GM23248 (cell line): ENCODE results near the gene MED12L. TPM values are rescaled to one million over a fixed set of nuclear protein-coding genes. Genes with fewer than 3 reads are reported as not detected.
A peak's percentile ranks its signal among the peaks of the same experiment; 100 is the strongest.

Source experiments
- DNase-seq: peaks from one replicate; pipeline ENCODE4 v3.0.0-alpha.2; 2015
- H2AFZ ChIP-seq: fragments of 200-600 bp; sonication (generic); 2 replicates; pipeline ENCODE4 v1.6.1; 2016; ENCODE audit warnings: antibody characterized with exemption
- H3F3A ChIP-seq: fragments of 200-600 bp; sonication (generic); 2 replicates; pipeline ENCODE4 v1.6.1; 2016; ENCODE audit warnings: mild to moderate bottlenecking, antibody characterized with exemption, mixed run types; ENCODE audit not compliant: insufficient read depth
- H3K27ac ChIP-seq: fragments of 200-600 bp; sonication (generic); 2 replicates; pipeline ENCODE4 v1.5.1; 2016; ENCODE audit warnings: mild to moderate bottlenecking
- H3K27me3 ChIP-seq: fragments of 200-600 bp; sonication (generic); replicated peaks from 2 replicates; pipeline ENCODE4 v1.6.1; 2016; ENCODE audit warnings: mild to moderate bottlenecking; ENCODE audit not compliant: insufficient read depth
- H3K36me3 ChIP-seq: fragments of 200-600 bp; sonication (generic); 2 replicates; pipeline ENCODE4 v1.6.1; 2016; ENCODE audit warnings: low read depth, mild to moderate bottlenecking
- H3K4me1 ChIP-seq: fragments of 200-600 bp; sonication (generic); 2 replicates; pipeline ENCODE4 v1.6.1; 2016; ENCODE audit warnings: mild to moderate bottlenecking; ENCODE audit not compliant: insufficient read depth
- H3K4me2 ChIP-seq: fragments of 200-600 bp; sonication (generic); one replicate; pipeline ENCODE4 v1.6.1; 2016; ENCODE audit warnings: mild to moderate bottlenecking; ENCODE audit not compliant: unreplicated experiment
- H3K4me3 ChIP-seq: fragments of 200-600 bp; sonication (generic); 2 replicates; pipeline ENCODE4 v1.5.1; 2016; ENCODE audit warnings: mild to moderate bottlenecking
- H3K79me2 ChIP-seq: fragments of 200-600 bp; sonication (generic); 2 replicates; pipeline ENCODE4 v1.6.1; 2016; ENCODE audit warnings: mild to moderate bottlenecking; ENCODE audit not compliant: insufficient read depth
- H3K9ac ChIP-seq: fragments of 200-600 bp; sonication (generic); 2 replicates; pipeline ENCODE4 v1.6.1; 2016; ENCODE audit warnings: mild to moderate bottlenecking
- H3K9me2 ChIP-seq: fragments of 200-600 bp; sonication (generic); 2 replicates; pipeline ENCODE4 v1.6.1; 2016; ENCODE audit warnings: mixed run types, mild to moderate bottlenecking, moderate library complexity; ENCODE audit not compliant: insufficient read depth
- H3K9me3 ChIP-seq: fragments of 200-600 bp; sonication (generic); one replicate; pipeline ENCODE4 v1.6.1; 2017; ENCODE audit warnings: low read depth
- H4K20me1 ChIP-seq: fragments of 200-600 bp; sonication (generic); 2 replicates; pipeline ENCODE4 v1.6.0; 2016; ENCODE audit not compliant: insufficient read depth
- EZH2 ChIP-seq: fragments of 200-600 bp; sonication (generic); IDR thresholded peaks from 2 replicates; pipeline ENCODE4 v1.6.1; 2018; ENCODE audit warnings: antibody characterized with exemption, mild to moderate bottlenecking; ENCODE audit not compliant: insufficient read depth, poor library complexity, severe bottlenecking
- EZH2phosphoT487 ChIP-seq: fragments of 200-600 bp; sonication (generic); IDR thresholded peaks from 2 replicates; pipeline ENCODE4 v1.6.1; 2018; ENCODE audit warnings: antibody characterized with exemption, moderate library complexity, mild to moderate bottlenecking, low read depth; ENCODE audit not compliant: insufficient read depth
- WGBS, 2 experiments: methylation state at CpG; one replicate each; pipeline ENCODE4 v1.1.6; 2015 to 2017; ENCODE audit warnings: low lambda C conversion rate in 2 of 2, low coverage in 1 of 2; ENCODE audit errors: missing lambda C conversion rate in 2 of 2; 5-methylcytosine and 5-hydroxymethylcytosine counted together
- in situ Hi-C: fragments of 300-500 bp; cut with MboI; formaldehyde crosslinking; loops from 2 replicates; pipeline ENCODE4 v1.15.0; 2020
- polyA plus RNA-seq: library from polyadenylated mRNA; unstranded; fragments of >200 nt; fragmentation: Nextera tagmentation; extraction: Ambion mirVana; gene quantifications from 2 replicates; pipeline ENCODE4 v1.2.1, GENCODE V29; 2016
- total RNA-seq: library from RNA; depleted of rRNA; stranded (reverse); fragments of >200 nt; shearing (Covaris generic); gene quantifications from 2 replicates; pipeline ENCODE4 v1.2.3, GENCODE V29; 2014

MED12L gene
- total and polyA plus RNA-seq, 2 experiments from 2014 or later, result 0.13 to 0.32 TPM

DNA sequence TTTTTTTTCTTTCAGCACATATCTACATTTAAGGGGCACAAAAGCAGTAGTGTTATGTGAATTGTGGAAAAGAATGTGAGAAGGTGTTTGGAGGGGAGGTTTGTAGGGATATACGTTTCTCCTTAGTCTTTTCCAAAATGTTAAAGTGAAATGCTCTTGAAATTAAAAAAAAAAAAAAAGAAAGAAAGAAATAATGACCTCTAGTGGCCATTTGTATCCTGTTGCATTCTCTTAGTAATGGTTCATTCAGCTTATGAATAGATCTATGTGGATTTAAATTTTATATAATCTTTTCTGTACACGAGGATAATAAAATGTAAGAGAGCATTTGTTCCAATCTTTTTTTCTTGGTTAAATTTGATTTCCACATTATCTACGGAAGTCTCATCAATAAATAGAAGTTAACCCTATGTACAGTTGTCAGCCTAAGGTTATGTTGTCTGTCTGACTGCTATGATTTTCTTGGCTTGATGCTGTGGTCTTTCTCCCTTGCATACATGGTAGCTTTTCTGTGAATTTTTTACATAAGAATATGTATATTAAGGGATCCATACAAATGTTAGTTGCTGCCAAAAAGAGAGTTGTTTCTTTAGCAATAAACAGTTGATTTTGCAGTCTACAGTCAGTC is 242.2 kb downstream of the MED12L start:
- no peaks in the 10 kb centered on the region for H3K36me3 ChIP-seq
- WGBS, 2 experiments, result 1 to 2% methylated on average over 3 of the region's 3 CpGs
- peak overlapping the region; percentile 30; the same call in 1 of the 2 replicates for H3K9ac ChIP-seq
- peak; percentile 64 for DNase-seq
- H3K4me3 ChIP-seq, result 0 out of 2 replicates have a peak overlapping the region, but pooled peaks have one; percentile 60
- peaks cover 16% of the 10 kb centered on the region for H3K4me1 ChIP-seq
- H3K9me3 ChIP-seq, result no peaks in the 10 kb centered on the region
- TF ChIP-seq EZH2 (no peak), EZH2phosphoT487 (no peak)
- H3K4me2 ChIP-seq, result peak overlapping the region; percentile 63
- H4K20me1 ChIP-seq, result no peaks in the 10 kb centered on the region
- in situ Hi-C loops, result no loop called here
- peaks cover 19% of the 10 kb centered on the region for H3F3A ChIP-seq
- no peaks in the 10 kb centered on the region for H3K9me2 ChIP-seq
- peak overlapping the region; percentile 79 for H2AFZ ChIP-seq
- H3K27me3 ChIP-seq, result no peaks in the 10 kb centered on the region
- no peaks in the 10 kb centered on the region for H3K79me2 ChIP-seq
- H3K27ac ChIP-seq, result peak overlapping the region; percentile 41

DNA sequence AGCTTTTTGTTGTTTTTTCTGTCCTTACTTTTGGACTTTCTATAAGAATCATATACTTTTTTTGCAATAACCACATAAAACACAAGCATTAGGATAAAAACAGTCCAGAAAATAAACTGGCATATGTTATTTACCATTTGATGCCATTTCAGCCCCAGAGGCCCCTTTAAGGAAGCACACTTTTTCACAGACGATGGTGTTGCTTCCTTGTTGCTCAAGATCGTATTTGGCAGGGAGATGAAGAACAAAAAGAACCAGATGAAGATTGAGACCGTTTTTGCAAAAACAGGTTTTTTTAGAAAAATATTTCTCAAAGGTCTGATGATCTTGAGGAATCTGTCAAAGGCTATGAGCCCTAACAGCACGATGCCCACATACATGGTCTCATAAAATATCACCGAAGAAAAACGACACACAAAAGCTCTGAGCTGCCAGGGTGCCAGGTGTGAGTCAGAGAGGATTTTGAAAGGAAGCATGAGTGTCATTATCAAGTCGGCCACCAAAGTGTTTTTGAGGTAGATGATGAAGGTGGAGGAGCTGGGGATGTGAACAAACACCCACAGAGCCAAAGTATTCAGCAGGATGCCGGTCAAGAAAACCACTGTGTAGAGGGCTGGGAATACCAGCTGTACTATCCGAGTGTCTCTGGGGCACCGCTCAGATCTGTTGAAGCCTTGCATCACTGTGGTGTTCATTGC is 243.0 kb downstream of the MED12L start:
- peaks cover 19% of the 10 kb centered on the region for H3F3A ChIP-seq
- H3K36me3 ChIP-seq, result no peaks in the 10 kb centered on the region
- H3K27ac ChIP-seq, result peak overlapping the region; percentile 41
- H3K79me2 ChIP-seq, result no peaks in the 10 kb centered on the region
- DNase-seq, result peak; percentile 77
- H4K20me1 ChIP-seq, result no peaks in the 10 kb centered on the region
- H3K9me3 ChIP-seq, result no peaks in the 10 kb centered on the region
- TF ChIP-seq EZH2phosphoT487, result no peak
- no peak for TF ChIP-seq EZH2
- no peaks in the 10 kb centered on the region for H3K27me3 ChIP-seq
- WGBS, 2 experiments, result 4% methylated on average over 10 of the region's 10 CpGs
- H3K4me1 ChIP-seq, result peaks cover 16% of the 10 kb centered on the region
- H2AFZ ChIP-seq, result peak overlapping the region; percentile 79
- in situ Hi-C loops, result no loop called here
- peak overlapping the region; percentile 63 for H3K4me2 ChIP-seq
- peak overlapping the region; percentile 30 for H3K9ac ChIP-seq
- peak overlapping the region; percentile 60 for H3K4me3 ChIP-seq
- no peaks in the 10 kb centered on the region for H3K9me2 ChIP-seq

DNA sequence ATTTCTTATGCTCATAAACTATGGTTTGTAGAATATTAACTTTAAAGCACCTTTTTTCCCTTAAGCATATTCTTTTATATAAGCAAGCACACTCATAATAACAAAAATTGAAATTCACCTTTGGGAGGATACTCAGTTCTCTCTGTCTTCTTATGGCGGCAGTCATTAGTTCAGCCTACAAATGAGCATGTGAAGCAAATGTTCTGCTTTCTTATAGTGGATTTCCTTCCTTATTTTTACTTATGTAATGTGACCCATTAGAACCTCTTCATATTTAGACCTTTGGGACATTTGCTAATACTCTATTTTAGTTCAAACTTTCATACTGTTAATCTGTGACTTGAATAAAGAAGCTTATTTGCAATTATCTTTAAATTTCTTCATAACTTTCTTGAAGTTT is 243.9 kb downstream of the MED12L start, which contains the start of gene P2RY13:
P2RY13 (minus strand) TSS at position 187 of the 400 bp plus-strand sequence; CDS start at position 166, 21 bp downstream.
- Histone ChIP-seq H3K9ac (peak within 1 kb of the TSS; percentile 30), H3K4me3 (peak within 1 kb of the TSS; percentile 60), H3K9me3 (no peaks in the 10 kb centered on the region), H3K4me1 (peaks cover 16% of the 10 kb centered on the region), H3K36me3 (no peaks in the 10 kb centered on the region), H3K9me2 (no peaks in the 10 kb centered on the region), H4K20me1 (no peaks in the 10 kb centered on the region), H3K4me2 (peak within 1 kb of the TSS; percentile 63), H3K27ac (peak within 1 kb of the TSS; percentile 41), H3K27me3 (no peaks in the 10 kb centered on the region), H3K79me2 (no peaks in the 10 kb centered on the region), H2AFZ (peak within 1 kb of the TSS; percentile 79), H3F3A (peaks cover 19% of the 10 kb centered on the region)
- no peak for DNase-seq
- in situ Hi-C loops, result no loop called here
- TF ChIP-seq EZH2phosphoT487 (no peak), EZH2 (no peak)
- 97 to 100% methylated on average over 1 of the region's 1 CpG for WGBS, 2 experiments

DNA sequence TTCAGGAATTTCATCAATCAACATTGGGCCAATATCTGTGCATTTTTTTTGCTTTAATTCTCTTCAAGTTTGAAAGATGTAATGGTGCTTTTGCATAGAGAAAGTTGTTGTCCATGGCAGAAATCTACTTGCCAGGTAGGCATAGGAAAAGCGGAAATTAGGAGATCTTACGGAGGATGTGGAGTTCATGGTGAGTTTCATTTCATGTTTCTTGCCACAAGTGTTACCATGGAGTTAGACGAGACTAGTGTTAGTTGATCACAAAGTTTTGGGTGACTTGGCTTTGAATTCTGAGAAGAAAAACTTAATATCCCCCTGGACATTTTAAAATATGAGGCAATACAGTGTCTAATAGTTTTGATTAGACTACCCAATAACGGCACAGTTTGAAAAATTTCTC is 244.9 kb downstream of the MED12L start:
- H3K9me2 ChIP-seq, result no peaks in the 10 kb centered on the region
- H3K4me1 ChIP-seq, result peaks cover 16% of the 10 kb centered on the region
- H3K27ac ChIP-seq, result no peak overlapping the region
- no peak overlapping the region for H3K9ac ChIP-seq
- WGBS, 2 experiments, result 77 to 82% methylated on average over 4 of the region's 4 CpGs
- H4K20me1 ChIP-seq, result no peaks in the 10 kb centered on the region
- H3K36me3 ChIP-seq, result no peaks in the 10 kb centered on the region
- TF ChIP-seq EZH2phosphoT487, result no peak
- no peak for TF ChIP-seq EZH2
- H3K4me2 ChIP-seq, result no peak overlapping the region
- H3K27me3 ChIP-seq, result no peaks in the 10 kb centered on the region
- no peaks in the 10 kb centered on the region for H3K9me3 ChIP-seq
- H3K79me2 ChIP-seq, result no peaks in the 10 kb centered on the region
- no peak overlapping the region for H2AFZ ChIP-seq
- no peak overlapping the region for H3K4me3 ChIP-seq
- in situ Hi-C loops, result no loop called here
- no peak for DNase-seq
- H3F3A ChIP-seq, result peaks cover 19% of the 10 kb centered on the region
